ENCODE results near the gene NR6A1. TPM values are rescaled to one million over a fixed set of nuclear protein-coding genes. Genes with fewer than 3 reads are reported as not detected.

Gene NR6A1
- total RNA-seq, 1 donor: 0.36 TPM

GRCh38 chr9:124535846-124536245, 235.3 kb downstream of the NR6A1 start:
- no peak for TF ChIP-seq CTCF (IDR thresholded peaks at IDR 0.05; ENCODE audit: extremely low read depth, low read depth, low read length)
- H2AFZ ChIP-seq (ENCODE audit: low read length): no peak overlapping the region
- no peaks in the 10 kb centered on the region for H3K9me3 ChIP-seq (ENCODE audit: low read depth, low read length)
- no peaks in the 10 kb centered on the region for H3K36me3 ChIP-seq (ENCODE audit: insufficient read depth, low read length)
- H3K27me3 ChIP-seq (ENCODE audit: insufficient read depth, low read length): peaks cover 5% of the 10 kb centered on the region
- no peak overlapping the region for H3K4me2 ChIP-seq (ENCODE audit: insufficient read depth, low read length)
- DNase-seq (ENCODE audit: insufficient read length, low spot score, missing footprints): no peak
- no peak overlapping the region for H3K27ac ChIP-seq (ENCODE audit: low read depth, low read length)
- no peak overlapping the region for H3K4me3 ChIP-seq (ENCODE audit: insufficient read depth, low read length)
- H3K4me1 ChIP-seq (ENCODE audit: insufficient read depth, low read length): no peaks in the 10 kb centered on the region
- H3K79me2 ChIP-seq (ENCODE audit: insufficient read depth, low read length): no peaks in the 10 kb centered on the region
- H4K20me1 ChIP-seq (ENCODE audit: insufficient read depth, low read length): no peaks in the 10 kb centered on the region

- H4K20me1 ChIP-seq (ENCODE audit: insufficient read depth, low read length): no peaks in the 10 kb centered on the region
- no peak for DNase-seq (ENCODE audit: insufficient read length, low spot score, missing footprints)
- no peaks in the 10 kb centered on the region for H3K4me1 ChIP-seq (ENCODE audit: insufficient read depth, low read length)
- no peak overlapping the region for H3K27ac ChIP-seq (ENCODE audit: low read depth, low read length)
- peaks cover 12% of the 10 kb centered on the region for H3K27me3 ChIP-seq (ENCODE audit: insufficient read depth, low read length)
- no peak overlapping the region for H3K4me2 ChIP-seq (ENCODE audit: insufficient read depth, low read length)
- no peak overlapping the region for H2AFZ ChIP-seq (ENCODE audit: low read length)
- no peak overlapping the region for H3K4me3 ChIP-seq (ENCODE audit: insufficient read depth, low read length)
- H3K36me3 ChIP-seq (ENCODE audit: insufficient read depth, low read length): no peaks in the 10 kb centered on the region
- no peaks in the 10 kb centered on the region for H3K79me2 ChIP-seq (ENCODE audit: insufficient read depth, low read length)
- TF ChIP-seq CTCF (IDR thresholded peaks at IDR 0.05; ENCODE audit: extremely low read depth, low read depth, low read length): no peak
- no peaks in the 10 kb centered on the region for H3K9me3 ChIP-seq (ENCODE audit: low read depth, low read length)
Measured at GRCh38 chr9:124532897-124533296, 238.2 kb downstream of the NR6A1 start.

GRCh38 chr9:124531115-124531514, 240.0 kb downstream of the NR6A1 start:
- no peak overlapping the region for H2AFZ ChIP-seq (ENCODE audit: low read length)
- no peak overlapping the region for H3K27ac ChIP-seq (ENCODE audit: low read depth, low read length)
- H3K4me3 ChIP-seq (ENCODE audit: insufficient read depth, low read length): no peak overlapping the region
- H3K79me2 ChIP-seq (ENCODE audit: insufficient read depth, low read length): no peaks in the 10 kb centered on the region
- DNase-seq (ENCODE audit: insufficient read length, low spot score, missing footprints): no peak
- peaks cover 12% of the 10 kb centered on the region for H3K27me3 ChIP-seq (ENCODE audit: insufficient read depth, low read length)
- no peaks in the 10 kb centered on the region for H3K4me1 ChIP-seq (ENCODE audit: insufficient read depth, low read length)
- H3K36me3 ChIP-seq (ENCODE audit: insufficient read depth, low read length): no peaks in the 10 kb centered on the region
- TF ChIP-seq CTCF (IDR thresholded peaks at IDR 0.05; ENCODE audit: extremely low read depth, low read depth, low read length): no peak
- no peak overlapping the region for H3K4me2 ChIP-seq (ENCODE audit: insufficient read depth, low read length)
- H3K9me3 ChIP-seq (ENCODE audit: low read depth, low read length): no peaks in the 10 kb centered on the region
- H4K20me1 ChIP-seq (ENCODE audit: insufficient read depth, low read length): no peaks in the 10 kb centered on the region

- Histone ChIP-seq H3K36me3 (ENCODE audit: insufficient read depth, low read length) (no peaks in the 10 kb centered on the region), H3K4me1 (ENCODE audit: insufficient read depth, low read length) (no peaks in the 10 kb centered on the region), H3K9me3 (ENCODE audit: low read depth, low read length) (no peaks in the 10 kb centered on the region), H2AFZ (ENCODE audit: low read length) (no peak overlapping the region), H4K20me1 (ENCODE audit: insufficient read depth, low read length) (no peaks in the 10 kb centered on the region), H3K27me3 (ENCODE audit: insufficient read depth, low read length) (peaks cover 12% of the 10 kb centered on the region), H3K79me2 (ENCODE audit: insufficient read depth, low read length) (no peaks in the 10 kb centered on the region), H3K4me2 (ENCODE audit: insufficient read depth, low read length) (no peak overlapping the region), H3K27ac (ENCODE audit: low read depth, low read length) (no peak overlapping the region), H3K4me3 (ENCODE audit: insufficient read depth, low read length) (no peak overlapping the region)
- no peak for DNase-seq (ENCODE audit: insufficient read length, low spot score, missing footprints)
- no peak for TF ChIP-seq CTCF (IDR thresholded peaks at IDR 0.05; ENCODE audit: extremely low read depth, low read depth, low read length)
Measured at GRCh38 chr9:124530246-124530645, 240.9 kb downstream of the NR6A1 start.

All from osteoblast (primary cell).